GM08714 (cell line): ENCODE results near the gene HSP90AB1.

Experiments
- H3K4me3 ChIP-seq: fragments of 200-500 bp; sonication (Bioruptor generic); 2 replicates; pipeline ENCODE4 v1.5.1; 2014; ENCODE audit warnings: mild to moderate bottlenecking, low read length, inconsistent platforms
- ZNF274 ChIP-seq: IDR thresholded peaks from 2 replicates; pipeline ENCODE4 v1.6.1; 2012; ENCODE audit warnings: mild to moderate bottlenecking, low read depth, low read length

The HSP90AB1 gene

DNA sequence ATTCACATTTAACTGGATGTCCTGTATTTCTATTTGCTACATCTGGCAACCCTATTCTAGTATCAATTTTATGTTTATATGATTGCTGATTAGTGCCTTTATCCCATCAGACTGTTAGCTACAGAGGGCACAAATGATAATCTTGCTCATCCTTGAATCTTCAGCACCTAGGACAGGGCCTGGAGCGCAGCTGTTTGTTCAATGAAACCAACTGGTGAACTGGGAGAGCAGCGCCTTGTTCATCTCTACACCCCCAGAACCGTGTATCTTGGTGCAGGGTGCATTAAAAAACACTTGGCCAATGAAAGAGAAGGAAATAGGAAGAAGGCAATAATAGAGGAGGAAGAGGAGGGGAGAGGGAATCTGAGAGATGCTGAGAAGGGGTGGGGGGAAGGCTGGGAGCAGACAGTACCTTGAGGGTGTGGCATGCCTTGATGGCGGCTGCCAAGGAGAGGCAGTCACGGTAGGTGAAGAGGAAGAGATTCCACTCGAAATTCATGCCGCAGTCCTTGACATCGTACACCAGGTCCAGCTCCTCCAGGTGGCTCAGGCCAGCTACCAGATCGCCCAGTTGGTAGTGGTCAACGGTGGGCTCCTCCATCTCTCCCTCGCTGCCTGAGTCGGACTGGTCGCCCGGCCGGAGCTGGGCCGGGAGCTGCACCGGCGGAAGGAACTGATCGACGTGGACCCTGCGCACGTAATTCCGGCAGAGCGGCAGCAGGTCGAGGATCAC, 38.8 kb downstream of the HSP90AB1 start:
- no peak for TF ChIP-seq ZNF274
- no peak overlapping the region for H3K4me3 ChIP-seq

- no peak for TF ChIP-seq ZNF274
- no peak overlapping the region for H3K4me3 ChIP-seq
Measured at GRCh38 chr6:44286285-44286565, 39.3 kb downstream of the HSP90AB1 start.

- no peak overlapping the region for H3K4me3 ChIP-seq
- TF ChIP-seq ZNF274 = no peak
Measured at GRCh38 chr6:44286747-44287146, 39.8 kb downstream of the HSP90AB1 start.

- no peak for TF ChIP-seq ZNF274
- H3K4me3 ChIP-seq = no peak overlapping the region
Measured at GRCh38 chr6:44289726-44290260, 42.9 kb downstream of the HSP90AB1 start.

DNA sequence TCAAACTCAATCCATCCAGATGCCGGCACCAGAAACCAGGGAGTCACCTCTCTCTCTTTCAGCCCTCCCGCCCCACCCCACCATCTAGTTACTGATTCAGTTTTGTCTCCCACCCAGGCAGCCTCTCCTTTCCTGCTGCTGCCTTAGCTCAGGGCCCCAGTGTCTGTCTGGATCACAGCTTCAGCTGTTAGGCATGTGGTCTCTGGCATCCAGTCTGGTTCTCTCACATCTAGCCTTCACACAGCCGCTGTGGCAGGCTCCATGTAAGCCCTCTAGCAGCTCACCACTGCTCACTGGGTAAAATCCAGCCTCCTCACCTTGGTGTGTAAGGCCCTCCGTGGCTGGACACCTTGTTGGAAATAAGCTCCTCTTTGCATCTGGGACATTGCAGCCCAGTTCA, 44.9 kb downstream of the HSP90AB1 start:
- TF ChIP-seq ZNF274 = no peak
- no peak overlapping the region for H3K4me3 ChIP-seq

DNA sequence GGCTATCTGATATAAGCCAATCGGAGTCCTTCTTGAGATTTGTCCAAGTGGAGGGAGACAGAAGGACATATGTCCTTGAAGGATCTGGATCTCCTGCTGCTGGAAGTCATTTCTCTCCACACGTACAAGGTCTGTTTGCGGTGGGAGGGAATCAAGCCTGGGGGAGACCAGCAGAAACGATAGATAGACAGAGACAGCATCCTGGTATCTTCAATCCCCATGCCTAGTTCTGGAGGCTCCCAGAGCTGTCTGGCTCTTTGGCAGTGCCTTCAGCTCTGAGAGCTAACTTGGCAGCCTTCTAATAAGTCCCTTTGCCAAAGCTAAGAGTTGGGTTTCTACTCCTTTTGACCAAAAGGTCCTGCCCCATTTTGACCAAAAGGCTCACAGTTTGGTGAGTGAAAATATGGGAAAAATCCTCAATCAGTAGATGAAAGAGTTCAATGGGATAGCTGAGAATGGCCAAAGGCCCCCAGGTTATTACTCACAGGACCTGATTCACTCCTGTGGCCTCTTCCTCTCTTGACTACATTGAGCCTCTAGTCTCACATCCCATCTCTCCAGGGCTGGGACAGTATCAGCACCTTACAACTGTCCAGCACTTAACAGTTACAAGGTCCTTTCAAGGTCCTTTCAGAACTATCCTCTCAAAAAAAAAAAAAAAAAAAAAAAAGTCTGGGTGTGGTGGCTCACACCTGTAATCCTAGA, 45.9 kb downstream of the HSP90AB1 start:
- no peak overlapping the region for H3K4me3 ChIP-seq
- no peak for TF ChIP-seq ZNF274

- TF ChIP-seq ZNF274 = no peak
- H3K4me3 ChIP-seq = no peak overlapping the region
Measured at GRCh38 chr6:44294832-44295791, 48.2 kb downstream of the HSP90AB1 start.

- TF ChIP-seq ZNF274 = no peak
- H3K4me3 ChIP-seq = peak overlapping the region; percentile 11; the same call in 1 of the 2 replicates
Measured at GRCh38 chr6:44297063-44298038, 50.5 kb downstream of the HSP90AB1 start.

DNA sequence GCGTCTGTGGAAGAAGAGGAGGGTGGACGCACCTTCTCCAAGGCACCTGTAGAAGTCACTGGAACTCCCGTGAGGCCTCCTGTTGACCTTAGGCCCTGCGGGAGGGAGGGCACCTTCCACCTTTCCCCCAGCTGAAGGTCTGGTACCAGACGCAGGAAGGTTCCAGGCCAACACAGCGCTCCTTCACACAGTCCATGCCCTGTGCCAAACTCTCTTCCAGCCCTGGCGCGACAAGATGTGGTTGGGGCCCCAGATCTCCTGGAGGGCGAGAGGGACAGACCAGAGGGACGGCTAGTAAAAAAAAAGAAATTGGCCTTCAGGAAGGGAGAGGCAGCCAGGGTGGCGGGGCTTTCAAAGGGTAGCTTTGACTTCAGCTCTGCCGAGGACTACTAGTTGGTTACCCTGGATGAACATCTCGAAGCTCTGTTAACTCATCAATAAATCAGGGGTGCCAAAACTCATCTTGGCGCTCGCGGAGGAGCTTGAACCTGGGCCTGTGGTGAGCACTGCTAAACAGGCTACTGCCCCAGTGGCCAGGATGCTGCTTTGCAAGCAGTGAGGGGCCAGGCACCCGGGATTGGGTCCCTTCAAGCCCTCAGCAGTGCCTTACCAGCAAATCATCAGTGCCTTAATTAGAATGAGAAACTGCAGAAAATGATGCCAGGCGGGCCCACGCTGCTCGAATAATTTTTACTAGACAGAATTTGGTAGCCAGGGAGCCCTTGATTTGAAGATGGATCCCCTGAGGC, 51.3 kb downstream of the HSP90AB1 start:
- no peak for TF ChIP-seq ZNF274
- no peak overlapping the region for H3K4me3 ChIP-seq

- no peak overlapping the region for H3K4me3 ChIP-seq
- no peak for TF ChIP-seq ZNF274
Measured at GRCh38 chr6:44298864-44299263, 52.0 kb downstream of the HSP90AB1 start.

DNA sequence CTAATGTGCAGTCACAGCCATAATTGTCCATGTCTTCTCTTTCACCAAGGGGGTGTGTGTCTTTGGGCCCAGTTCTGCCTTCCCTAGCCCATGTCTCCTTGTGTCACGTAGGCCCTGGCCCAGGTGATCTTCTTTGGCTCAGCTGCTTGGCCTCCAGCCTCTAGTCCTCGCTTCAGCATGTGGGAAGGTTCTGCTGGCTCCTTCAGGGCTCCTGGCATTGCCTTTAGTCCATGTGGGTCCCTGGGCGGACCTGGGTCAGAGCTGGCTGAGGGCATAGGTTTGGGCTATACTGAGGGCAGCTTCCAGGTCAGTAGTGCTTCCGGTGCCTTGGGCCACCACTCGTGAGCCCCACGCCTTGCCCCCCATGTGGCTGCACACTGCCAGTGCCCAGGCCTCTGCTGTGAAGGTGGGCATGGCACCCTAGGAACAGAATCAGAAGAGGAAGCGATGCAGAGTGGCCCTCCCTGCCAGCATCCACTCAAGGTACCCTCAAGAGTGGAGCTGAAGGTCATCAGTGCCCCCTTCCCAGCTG, 53.5 kb downstream of the HSP90AB1 start:
- no peak overlapping the region for H3K4me3 ChIP-seq
- TF ChIP-seq ZNF274 = no peak

GRCh38 chr6:44301106-44301505, 54.2 kb downstream of the HSP90AB1 start:
- H3K4me3 ChIP-seq = no peak overlapping the region
- no peak for TF ChIP-seq ZNF274
